ENCODE results near the gene TIAM1. TPM values are rescaled to one million over a fixed set of nuclear protein-coding genes. Genes with fewer than 3 reads are reported as not detected.

The TIAM1 gene
- total and polyA plus RNA-seq, 2 experiments from 2014 or later, result 3.2 to 7.6 TPM

DNA sequence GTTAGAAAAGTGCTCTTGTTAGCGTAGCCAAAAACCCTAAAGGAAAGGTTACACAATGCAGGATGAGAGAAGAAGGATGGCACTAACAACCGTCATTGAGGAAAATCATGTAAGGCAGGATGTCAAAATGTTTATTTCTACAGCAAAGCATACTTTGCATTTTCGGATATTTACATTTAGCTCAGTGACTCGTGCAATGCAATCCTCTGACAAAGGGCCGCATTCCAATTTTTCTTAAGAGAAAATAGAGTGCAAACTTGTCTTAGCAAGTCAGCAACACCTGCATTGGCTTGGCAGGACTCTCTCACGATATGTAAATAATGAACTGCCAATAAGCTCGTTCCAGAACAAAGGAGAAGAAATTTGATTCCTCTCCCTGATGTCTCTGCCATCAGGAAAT, 33.3 kb downstream of the TIAM1 start:
- TF ChIP-seq EZH2 (IDR thresholded peaks at IDR 0.05; ENCODE audit: insufficient read depth, poor library complexity, severe bottlenecking) (no peak), EZH2phosphoT487 (IDR thresholded peaks at IDR 0.05; ENCODE audit: insufficient read depth, low read depth) (no peak)
- 59 to 62% methylated on average over 7 of the region's 7 CpGs for WGBS, 2 experiments (ENCODE audit: low coverage in 1 of 2, low lambda C conversion rate in 2 of 2, missing lambda C conversion rate in 2 of 2)
- Histone ChIP-seq H3K27ac (no peak overlapping the region), H3K79me2 (ENCODE audit: insufficient read depth) (no peaks in the 10 kb centered on the region), H3K36me3 (ENCODE audit: low read depth) (no peaks in the 10 kb centered on the region), H3F3A (ENCODE audit: insufficient read depth) (no peaks in the 10 kb centered on the region), H3K4me1 (ENCODE audit: insufficient read depth) (no peaks in the 10 kb centered on the region), H3K4me3 (no peak overlapping the region), H3K4me2 (ENCODE audit: unreplicated experiment) (no peak overlapping the region), H3K9me3 (ENCODE audit: low read depth) (no peaks in the 10 kb centered on the region), H3K27me3 (replicated peaks; ENCODE audit: insufficient read depth) (no peaks in the 10 kb centered on the region), H3K9ac (no peak overlapping the region), H4K20me1 (ENCODE audit: insufficient read depth) (no peaks in the 10 kb centered on the region), H3K9me2 (ENCODE audit: insufficient read depth) (no peaks in the 10 kb centered on the region), H2AFZ (no peak overlapping the region)
- no peak for DNase-seq
- in situ Hi-C loops (cut with MboI), result no loop called here

DNA sequence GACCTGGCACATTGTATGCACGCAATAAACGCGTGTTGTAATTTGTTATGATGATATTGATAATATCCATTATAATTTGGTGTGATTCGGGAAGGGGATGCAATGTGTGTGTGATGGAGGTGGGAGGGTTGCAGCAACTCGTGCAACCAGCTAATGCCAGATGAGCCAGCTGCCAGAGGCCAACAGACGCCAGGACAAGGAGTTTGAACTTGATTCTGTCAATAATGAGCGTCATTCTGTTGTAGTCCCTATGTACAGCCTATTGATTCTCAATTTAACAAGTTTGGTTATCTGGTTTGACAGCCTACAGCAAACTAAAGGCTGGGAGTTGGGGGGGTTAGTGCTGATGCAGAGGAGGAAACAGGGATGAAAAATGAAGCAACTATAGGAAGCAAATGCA, 35.5 kb downstream of the TIAM1 start:
- Histone ChIP-seq H3K36me3 (ENCODE audit: low read depth) (no peaks in the 10 kb centered on the region), H3K9me2 (ENCODE audit: insufficient read depth) (no peaks in the 10 kb centered on the region), H3K9me3 (ENCODE audit: low read depth) (no peaks in the 10 kb centered on the region), H4K20me1 (ENCODE audit: insufficient read depth) (no peaks in the 10 kb centered on the region), H3K9ac (no peak overlapping the region), H3K4me2 (ENCODE audit: unreplicated experiment) (no peak overlapping the region), H3K4me3 (no peak overlapping the region), H3K79me2 (ENCODE audit: insufficient read depth) (no peaks in the 10 kb centered on the region), H2AFZ (no peak overlapping the region), H3F3A (ENCODE audit: insufficient read depth) (no peaks in the 10 kb centered on the region), H3K27ac (no peak overlapping the region), H3K27me3 (replicated peaks; ENCODE audit: insufficient read depth) (no peaks in the 10 kb centered on the region), H3K4me1 (ENCODE audit: insufficient read depth) (no peaks in the 10 kb centered on the region)
- no peak for TF ChIP-seq EZH2 (IDR thresholded peaks at IDR 0.05; ENCODE audit: insufficient read depth, poor library complexity, severe bottlenecking)
- TF ChIP-seq EZH2phosphoT487 (IDR thresholded peaks at IDR 0.05; ENCODE audit: insufficient read depth, low read depth), result no peak
- no peak for DNase-seq
- WGBS, 2 experiments (ENCODE audit: low coverage in 1 of 2, low lambda C conversion rate in 2 of 2, missing lambda C conversion rate in 2 of 2), result 84 to 85% methylated on average over 7 of the region's 7 CpGs
- in situ Hi-C loops (cut with MboI), result no loop called here

DNA sequence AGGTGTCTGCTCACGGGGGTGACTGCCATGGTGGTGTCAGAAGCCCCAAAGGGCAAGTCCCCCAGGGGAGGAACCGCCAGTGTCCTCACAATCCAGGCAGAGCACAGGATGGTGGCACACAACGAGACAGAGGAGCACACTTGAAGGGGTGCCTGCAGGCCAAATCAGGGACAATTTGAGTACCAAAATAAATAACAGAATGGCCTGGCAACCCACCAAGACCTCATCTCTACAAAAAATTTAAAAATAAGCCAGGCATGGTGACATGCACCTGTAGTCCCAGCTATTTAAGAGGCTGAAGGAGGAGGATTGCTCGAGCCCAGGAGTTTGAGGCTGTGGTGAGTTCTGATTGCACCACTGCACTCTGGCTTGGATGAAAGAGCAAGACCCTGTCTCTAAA, 38.2 kb downstream of the TIAM1 start:
- H3K9me2 ChIP-seq (ENCODE audit: insufficient read depth), result no peaks in the 10 kb centered on the region
- no peak overlapping the region for H2AFZ ChIP-seq
- in situ Hi-C loops (cut with MboI), result no loop called here
- no peaks in the 10 kb centered on the region for H3K9me3 ChIP-seq (ENCODE audit: low read depth)
- H3K9ac ChIP-seq, result no peak overlapping the region
- H3K4me1 ChIP-seq (ENCODE audit: insufficient read depth), result no peaks in the 10 kb centered on the region
- no peak overlapping the region for H3K27ac ChIP-seq
- H3K4me2 ChIP-seq (ENCODE audit: unreplicated experiment), result no peak overlapping the region
- H3K36me3 ChIP-seq (ENCODE audit: low read depth), result no peaks in the 10 kb centered on the region
- no peaks in the 10 kb centered on the region for H4K20me1 ChIP-seq (ENCODE audit: insufficient read depth)
- WGBS, 2 experiments (ENCODE audit: low coverage in 1 of 2, low lambda C conversion rate in 2 of 2, missing lambda C conversion rate in 2 of 2), result 72 to 73% methylated on average over 4 of the region's 4 CpGs
- no peaks in the 10 kb centered on the region for H3F3A ChIP-seq (ENCODE audit: insufficient read depth)
- no peak overlapping the region for H3K4me3 ChIP-seq
- H3K79me2 ChIP-seq (ENCODE audit: insufficient read depth), result no peaks in the 10 kb centered on the region
- DNase-seq, result no peak
- no peaks in the 10 kb centered on the region for H3K27me3 ChIP-seq (replicated peaks; ENCODE audit: insufficient read depth)
- no peak for TF ChIP-seq EZH2 (IDR thresholded peaks at IDR 0.05; ENCODE audit: insufficient read depth, poor library complexity, severe bottlenecking)
- no peak for TF ChIP-seq EZH2phosphoT487 (IDR thresholded peaks at IDR 0.05; ENCODE audit: insufficient read depth, low read depth)

DNA sequence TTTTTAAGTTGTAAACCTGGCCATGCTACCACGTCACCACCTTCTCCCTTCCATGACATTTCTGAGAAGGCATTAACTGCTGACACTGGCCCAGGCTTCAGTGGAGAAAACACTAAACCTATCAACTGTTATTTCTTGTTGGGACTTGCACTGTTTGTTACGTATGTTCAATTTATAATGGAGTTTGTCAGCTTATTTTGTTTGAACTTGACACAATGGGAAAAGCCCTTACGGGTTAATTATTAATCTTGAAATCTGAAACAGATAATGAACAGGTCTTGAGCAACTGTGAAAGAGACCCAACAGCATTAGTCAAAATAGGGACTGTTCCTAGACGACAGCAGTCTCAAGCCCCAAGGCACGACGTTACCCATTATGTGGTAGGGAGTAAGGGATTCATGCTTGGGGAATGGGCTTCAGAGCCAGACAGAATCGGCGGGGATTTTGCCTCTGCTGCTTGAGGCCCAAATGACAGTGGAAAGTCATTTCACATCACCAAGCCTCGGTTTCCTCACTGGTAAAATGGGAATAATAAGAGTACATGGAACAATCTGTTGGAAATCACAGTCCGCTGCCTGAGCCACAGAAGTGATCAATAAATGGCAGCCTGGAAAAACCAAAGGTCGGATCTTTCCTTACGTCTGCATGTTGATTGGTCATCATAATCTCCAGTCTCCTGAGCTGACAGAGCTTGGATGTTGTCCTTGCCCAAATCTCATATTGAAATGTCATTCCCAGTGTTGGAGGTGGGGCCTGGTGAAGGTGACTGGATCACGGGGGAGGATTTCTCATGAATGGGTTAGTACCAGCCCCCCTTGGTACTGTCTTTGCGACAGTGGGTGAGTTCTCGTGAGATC, 44.5 kb downstream of the TIAM1 start:
- H3K9me3 ChIP-seq (ENCODE audit: low read depth), result no peaks in the 10 kb centered on the region
- no peaks in the 10 kb centered on the region for H3K9me2 ChIP-seq (ENCODE audit: insufficient read depth)
- H2AFZ ChIP-seq, result no peak overlapping the region
- no peaks in the 10 kb centered on the region for H4K20me1 ChIP-seq (ENCODE audit: insufficient read depth)
- no peak overlapping the region for H3K4me3 ChIP-seq
- H3K4me1 ChIP-seq (ENCODE audit: insufficient read depth), result peaks cover 9% of the 10 kb centered on the region
- DNase-seq, result no peak
- H3K27ac ChIP-seq, result no peak overlapping the region
- in situ Hi-C loops (cut with MboI), result no loop called here
- no peaks in the 10 kb centered on the region for H3K36me3 ChIP-seq (ENCODE audit: low read depth)
- H3F3A ChIP-seq (ENCODE audit: insufficient read depth), result no peaks in the 10 kb centered on the region
- H3K79me2 ChIP-seq (ENCODE audit: insufficient read depth), result no peaks in the 10 kb centered on the region
- 95 to 97% methylated on average over 15 of the region's 15 CpGs for WGBS, 2 experiments (ENCODE audit: low coverage in 1 of 2, low lambda C conversion rate in 2 of 2, missing lambda C conversion rate in 2 of 2)
- no peak overlapping the region for H3K4me2 ChIP-seq (ENCODE audit: unreplicated experiment)
- H3K27me3 ChIP-seq (replicated peaks; ENCODE audit: insufficient read depth), result no peaks in the 10 kb centered on the region
- no peak overlapping the region for H3K9ac ChIP-seq
- TF ChIP-seq EZH2phosphoT487 (IDR thresholded peaks at IDR 0.05; ENCODE audit: insufficient read depth, low read depth) (no peak), EZH2 (IDR thresholded peaks at IDR 0.05; ENCODE audit: insufficient read depth, poor library complexity, severe bottlenecking) (no peak)

All from GM23248 (cell line).